Activated CD8-positive, alpha-beta T cell treated with anti-CD3 and anti-CD28 coated beads for 36 hours (primary cell): ENCODE results near the gene CES4A. TPM values are rescaled to one million over a fixed set of nuclear protein-coding genes. Genes with fewer than 3 reads are reported as not detected.
A peak's percentile ranks its signal among the peaks of the same experiment; 100 is the strongest.

Experiments
- ATAC-seq: fragments of 200-7000 bp; cut with Tn5 transposase; one replicate; pipeline ENCODE4 v1.10.0; 2021; ENCODE audit warnings: mild to moderate bottlenecking, moderate library complexity
- CTCF ChIA-PET: fragments of 350-600 bp; sonication (Branson Sonifier 250); formaldehyde crosslinking; loops from one replicate; lab custom pipeline; 2021; ENCODE audit warnings: antibody characterized with exemption; lab: Charles Lee
- POLR2A ChIA-PET: fragments of 350-600 bp; sonication (Branson Sonifier 250); formaldehyde crosslinking; loops from one replicate; lab custom pipeline; 2021; ENCODE audit warnings: antibody characterized with exemption; lab: Charles Lee
- DNase-seq: peaks from one replicate; pipeline ENCODE4 v3.0.0-alpha.2; 2020
- H3K27ac Mint-ChIP-seq: one replicate; pipeline ENCODE4 v1.8.0; 2021; ENCODE audit warnings: mild to moderate bottlenecking, mixed read lengths
- H3K27me3 Mint-ChIP-seq: one replicate; pipeline ENCODE4 v1.8.0; 2021; ENCODE audit warnings: mixed read lengths
- H3K36me3 Mint-ChIP-seq: one replicate; pipeline ENCODE4 v1.8.0; 2021; ENCODE audit warnings: low read depth, mixed read lengths
- H3K4me1 Mint-ChIP-seq: one replicate; pipeline ENCODE4 v1.8.0; 2021; ENCODE audit warnings: low read depth, mixed read lengths
- H3K4me3 Mint-ChIP-seq: one replicate; pipeline ENCODE4 v1.8.0; 2021; ENCODE audit warnings: mild to moderate bottlenecking, moderate library complexity, mixed read lengths
- H3K9me3 Mint-ChIP-seq: one replicate; pipeline ENCODE4 v1.8.0; 2021; ENCODE audit warnings: mixed read lengths
- CTCF ChIP-seq: fragments of 200-600 bp; IDR thresholded peaks from one replicate; pipeline ENCODE4 v1.8.0; 2022; ENCODE audit warnings: antibody characterized with exemption, mild to moderate bottlenecking
- intact Hi-C: fragments of 100-400 bp; cut with micrococcal nuclease; formaldehyde crosslinking; loops from one replicate; pipeline ENCODE4 v1.10.0; 2022
- total RNA-seq, 2 experiments: library from RNA; stranded (reverse); gene quantifications; one replicate each; pipeline ENCODE4 v1.2.3, GENCODE V29; 2021

The CES4A gene
- total RNA-seq, 2 experiments from 2014 or later: 4.5 to 5.9 TPM

GRCh38 chr16:67027046-67027445, 38.7 kb downstream of the CES4A start:
- ChIA-PET CTCF (interaction anchor here (1.0 to 8.4 kb wide), 5 partner anchors 11 to 401 kb away, joined by 3 to 127 read pairs (median 4); no protein-coding TSS in a partner anchor), POLR2A (interaction anchor here (0.8 to 6.0 kb wide), 5 partner anchors 14 to 128 kb away, joined by 3 to 52 read pairs (median 3); partner anchors contain the start of gene PHAF1)
- Mint-ChIP-seq H3K9me3 (no peaks in the 10 kb centered on the region), H3K4me1 (peaks cover 39% of the 10 kb centered on the region), H3K27me3 (no peaks in the 10 kb centered on the region), H3K36me3 (peaks cover 19% of the 10 kb centered on the region), H3K4me3 (peak overlapping the region; percentile 59), H3K27ac (peak overlapping the region; percentile 71)
- no peak for ATAC-seq
- no peak for TF ChIP-seq CTCF
- no peak for DNase-seq
- intact Hi-C loops: no loop called here

GRCh38 chr16:67028167-67028695, 39.8 kb downstream of the CES4A start:
- intact Hi-C loops: no loop called here
- Mint-ChIP-seq H3K9me3 (no peaks in the 10 kb centered on the region), H3K36me3 (peaks cover 30% of the 10 kb centered on the region), H3K27ac (peak overlapping the region; percentile 95), H3K4me1 (peaks cover 51% of the 10 kb centered on the region), H3K27me3 (no peaks in the 10 kb centered on the region), H3K4me3 (peak overlapping the region; percentile 86)
- no peak for ATAC-seq
- CTCF ChIA-PET: interaction anchor here (0.7 to 8.4 kb wide), 12 partner anchors 9 to 126 kb away, joined by 3 to 127 read pairs (median 4); no protein-coding TSS in a partner anchor
- no peak for DNase-seq
- TF ChIP-seq CTCF: peak; percentile 27
- POLR2A ChIA-PET: interaction anchor here (0.6 to 6.0 kb wide), 16 partner anchors 15 to 220 kb away, joined by 3 to 52 read pairs (median 4); no protein-coding TSS in a partner anchor

- intact Hi-C loops: no loop called here
- peak within 1 kb of the TSS; percentile 95 for H3K27ac Mint-ChIP-seq
- peak; percentile 92 for DNase-seq
- no peaks in the 10 kb centered on the region for H3K27me3 Mint-ChIP-seq
- peaks cover 54% of the 10 kb centered on the region for H3K4me1 Mint-ChIP-seq
- H3K36me3 Mint-ChIP-seq: peaks cover 34% of the 10 kb centered on the region
- peak; percentile 92 for ATAC-seq
- H3K4me3 Mint-ChIP-seq: peak within 1 kb of the TSS; percentile 86
- ChIA-PET POLR2A (interaction anchor here (0.7 to 6.0 kb wide), 15 partner anchors 9 to 158 kb away, joined by 3 to 52 read pairs (median 5); no protein-coding TSS in a partner anchor), CTCF (interaction anchor here (0.9 to 8.4 kb wide), 8 partner anchors 12 to 126 kb away, joined by 3 to 127 read pairs (median 6); no protein-coding TSS in a partner anchor)
- no peak for TF ChIP-seq CTCF
- H3K9me3 Mint-ChIP-seq: no peaks in the 10 kb centered on the region
Observed at GRCh38 chr16:67028696-67029253, 40.4 kb downstream of the CES4A start, which contains the start of gene CBFB. Gene CBFB (plus strand): TSS chr16:67029149. CDS start chr16:67029408, 259 bp downstream.

- H3K4me1 Mint-ChIP-seq: peaks cover 55% of the 10 kb centered on the region
- peaks cover 39% of the 10 kb centered on the region for H3K36me3 Mint-ChIP-seq
Observed at GRCh38 chr16:67029254-67030096, 41.1 kb downstream of the CES4A start.

More at GRCh38 chr16:67029254-67030096, 41.1 kb downstream of the CES4A start:
- ATAC-seq (peak; percentile 17), DNase-seq (peak; percentile 66)
- ChIA-PET POLR2A (interaction anchor here (0.5 to 6.0 kb wide), 14 partner anchors 8 to 138 kb away, joined by 3 to 52 read pairs (median 4); no protein-coding TSS in a partner anchor), CTCF (interaction anchor here (0.8 to 8.4 kb wide), 10 partner anchors 11 to 141 kb away, joined by 3 to 127 read pairs (median 4); partner anchors contain the start of gene NOL3)
- Mint-ChIP-seq H3K4me3 (peak overlapping the region; percentile 86), H3K27me3 (no peaks in the 10 kb centered on the region), H3K27ac (peak overlapping the region; percentile 83), H3K9me3 (no peaks in the 10 kb centered on the region)
- no peak for TF ChIP-seq CTCF
- intact Hi-C loops: loop anchor here (5.0 kb wide), 1 partner anchor 128 kb away; the partner anchor contains the start of genes FBXL8 and TRADD
